K562 (cell line): ENCODE data around the gene PLXND1. TPM values are rescaled to one million over a fixed set of nuclear protein-coding genes. Genes with fewer than 3 reads are reported as not detected.
A peak's percentile ranks its signal among the peaks of the same experiment; 100 is the strongest.

ENCODE experiments used
- ATF7 ChIP-seq: fragments of 450-650 bp; IDR thresholded peaks from 2 replicates; pipeline ENCODE4 v1.7.1; 2014; ENCODE audit warnings: mild to moderate bottlenecking, moderate library complexity
- GTF2B ChIP-seq: IDR thresholded peaks from 2 replicates; pipeline ENCODE4 v1.6.1; 2011; ENCODE audit not compliant: insufficient read length; ENCODE audit errors: extremely low read depth
- HSF4 ChIP-seq: fragments of 250-450 bp; sonication (Bioruptor Pico); IDR thresholded peaks from 2 replicates; pipeline ENCODE4 v2.1.2; 2022; ENCODE audit warnings: mild to moderate bottlenecking, moderate library complexity, borderline replicate concordance
- MGA ChIP-seq: fragments of 450-650 bp; IDR thresholded peaks from 2 replicates; pipeline ENCODE4 v1.6.1; 2016; ENCODE audit warnings: mild to moderate bottlenecking, moderate library complexity
- polyA plus RNA-seq, 8 experiments: library from polyadenylated mRNA; depleted of rRNA in 4 of 8; stranded (reverse) in 5 of 8; unstranded in 3 of 8; fragments of >200 nt; fragmentation: Nextera tagmentation in 2 of 8; fragmentation: Illumina TruSeq in 1 of 8; extraction: Ambion mirVana in 2 of 8; extraction: Trizol in 1 of 8; gene quantifications; 2 replicates each; pipeline versions ENCODE4 v1.2.1 to v1.2.3, GENCODE V29; 2011 to 2014; ENCODE audit warnings: inconsistent platforms in 1 of 8, missing spikeins in 1 of 8
- total RNA-seq, 7 experiments: library from RNA; depleted of rRNA in 6 of 7; stranded (reverse); fragments of >200 nt in 6 of 7; fragmentation: Illumina TruSeq in 2 of 7; extraction: Trizol in 2 of 7; gene quantifications; 2 replicates each; pipeline versions ENCODE4 v1.2.1 to v1.2.3, GENCODE V29; 2011 to 2021; ENCODE audit warnings: low replicate concordance in 1 of 7
- TF ChIP-seq, protein P1 (sequence below), 2 experiments: fragments of 450-650 bp in 1 of 2; sonication (generic) in 1 of 2; formaldehyde crosslinking in 1 of 2; IDR thresholded peaks; 2 replicates each; pipeline versions ENCODE4 v1.7.1 to v1.9.0; 2016 to 2022; ENCODE audit warnings: inconsistent platforms in 1 of 2, mild to moderate bottlenecking in 1 of 2, missing genetic modification reagents in 1 of 2

PLXND1 gene
- total and polyA plus RNA-seq, 9 of the 15 experiments (the other 6 are each of a cell fraction or from before 2014, with no cell fraction given): 0.34 to 28.8 (median 14.0) TPM

DNA sequence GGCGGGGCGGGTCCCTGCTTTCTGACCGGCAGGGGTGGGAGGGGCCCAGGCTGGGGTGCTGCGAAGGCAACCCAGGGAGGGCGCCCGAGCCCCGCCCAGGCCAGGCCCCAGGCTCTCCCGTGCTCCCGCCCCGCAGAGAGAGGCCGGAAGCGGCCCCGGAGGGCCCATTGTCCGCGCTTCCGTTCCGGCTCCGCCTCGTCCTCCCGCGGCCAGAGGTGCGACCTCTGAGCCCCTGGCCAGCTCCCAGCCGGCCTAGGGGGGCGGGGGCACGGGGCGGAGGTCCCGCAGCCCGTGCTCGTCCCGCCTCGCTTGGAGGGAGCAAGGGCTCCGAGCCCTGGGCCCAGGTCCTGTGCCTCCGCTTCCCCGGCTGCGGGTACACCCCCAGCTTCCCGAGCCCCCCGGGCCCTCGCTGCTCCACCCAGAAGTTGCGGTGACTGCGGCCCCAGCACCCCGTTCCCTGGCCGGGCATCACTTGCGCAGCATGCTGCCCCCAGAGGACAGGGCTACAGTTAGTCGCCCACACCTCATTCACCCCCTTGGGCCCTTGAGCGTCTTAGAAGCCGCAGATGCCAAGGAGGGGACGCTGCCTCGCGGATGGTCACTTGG is 20.4 kb upstream of the PLXND1 start (continued):
- TF ChIP-seq, protein P1, sequence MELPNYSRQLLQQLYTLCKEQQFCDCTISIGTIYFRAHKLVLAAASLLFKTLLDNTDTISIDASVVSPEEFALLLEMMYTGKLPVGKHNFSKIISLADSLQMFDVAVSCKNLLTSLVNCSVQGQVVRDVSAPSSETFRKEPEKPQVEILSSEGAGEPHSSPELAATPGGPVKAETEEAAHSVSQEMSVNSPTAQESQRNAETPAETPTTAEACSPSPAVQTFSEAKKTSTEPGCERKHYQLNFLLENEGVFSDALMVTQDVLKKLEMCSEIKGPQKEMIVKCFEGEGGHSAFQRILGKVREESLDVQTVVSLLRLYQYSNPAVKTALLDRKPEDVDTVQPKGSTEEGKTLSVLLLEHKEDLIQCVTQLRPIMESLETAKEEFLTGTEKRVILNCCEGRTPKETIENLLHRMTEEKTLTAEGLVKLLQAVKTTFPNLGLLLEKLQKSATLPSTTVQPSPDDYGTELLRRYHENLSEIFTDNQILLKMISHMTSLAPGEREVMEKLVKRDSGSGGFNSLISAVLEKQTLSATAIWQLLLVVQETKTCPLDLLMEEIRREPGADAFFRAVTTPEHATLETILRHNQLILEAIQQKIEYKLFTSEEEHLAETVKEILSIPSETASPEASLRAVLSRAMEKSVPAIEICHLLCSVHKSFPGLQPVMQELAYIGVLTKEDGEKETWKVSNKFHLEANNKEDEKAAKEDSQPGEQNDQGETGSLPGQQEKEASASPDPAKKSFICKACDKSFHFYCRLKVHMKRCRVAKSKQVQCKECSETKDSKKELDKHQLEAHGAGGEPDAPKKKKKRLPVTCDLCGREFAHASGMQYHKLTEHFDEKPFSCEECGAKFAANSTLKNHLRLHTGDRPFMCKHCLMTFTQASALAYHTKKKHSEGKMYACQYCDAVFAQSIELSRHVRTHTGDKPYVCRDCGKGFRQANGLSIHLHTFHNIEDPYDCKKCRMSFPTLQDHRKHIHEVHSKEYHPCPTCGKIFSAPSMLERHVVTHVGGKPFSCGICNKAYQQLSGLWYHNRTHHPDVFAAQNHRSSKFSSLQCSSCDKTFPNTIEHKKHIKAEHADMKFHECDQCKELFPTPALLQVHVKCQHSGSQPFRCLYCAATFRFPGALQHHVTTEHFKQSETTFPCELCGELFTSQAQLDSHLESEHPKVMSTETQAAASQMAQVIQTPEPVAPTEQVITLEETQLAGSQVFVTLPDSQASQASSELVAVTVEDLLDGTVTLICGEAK (IDR thresholded peaks at IDR 0.05): peak; percentile 94
- TF ChIP-seq, protein P1 (CRISPR knock-in tag; IDR thresholded peaks at IDR 0.05): no peak
- TF ChIP-seq HSF4 (CRISPR knock-in tag) (no peak), MGA (peak; percentile 31; the same call in 1 of the 2 replicates), ATF7 (no peak), GTF2B (no peak)
